ENCODE results near the gene PHF20.

DNA sequence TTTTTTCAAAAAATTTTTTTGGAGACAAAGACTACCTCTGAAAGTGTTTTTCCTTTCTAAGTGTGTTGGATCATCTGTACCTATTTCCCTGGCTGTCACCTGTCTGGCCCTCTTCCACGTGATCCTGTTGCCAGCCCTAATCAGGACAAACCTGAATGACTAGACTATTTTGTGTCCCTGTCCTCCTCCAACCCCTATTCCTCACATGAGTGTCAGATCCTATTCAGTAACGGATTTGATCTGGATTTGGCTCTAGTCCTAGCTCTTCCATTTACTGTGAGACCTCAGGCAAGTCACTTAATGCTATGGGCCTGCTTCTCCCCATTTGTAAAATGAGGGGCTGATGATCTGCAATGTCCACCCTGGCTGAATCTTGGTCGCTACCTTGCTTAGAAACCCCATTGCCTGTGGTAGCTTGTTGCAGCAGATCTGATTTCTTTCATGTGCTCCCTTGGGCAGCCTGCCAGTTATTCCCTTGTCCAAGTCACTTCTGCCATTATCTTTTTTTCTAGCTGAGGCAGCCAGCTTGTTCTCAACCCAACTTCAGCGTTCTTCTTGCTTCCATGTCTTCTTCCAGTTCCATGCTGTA, 4.8 kb downstream of the PHF20 start:
- TF ChIP-seq POLR2AphosphoS5 (IDR thresholded peaks at IDR 0.05; ENCODE audit: low read depth) (no peak), SPI1 (IDR thresholded peaks at IDR 0.05; ENCODE audit: borderline replicate concordance, low read depth) (no peak), GABPA (IDR thresholded peaks at IDR 0.05; ENCODE audit: low read depth) (no peak)
- TF ChIP-seq, protein P1, sequence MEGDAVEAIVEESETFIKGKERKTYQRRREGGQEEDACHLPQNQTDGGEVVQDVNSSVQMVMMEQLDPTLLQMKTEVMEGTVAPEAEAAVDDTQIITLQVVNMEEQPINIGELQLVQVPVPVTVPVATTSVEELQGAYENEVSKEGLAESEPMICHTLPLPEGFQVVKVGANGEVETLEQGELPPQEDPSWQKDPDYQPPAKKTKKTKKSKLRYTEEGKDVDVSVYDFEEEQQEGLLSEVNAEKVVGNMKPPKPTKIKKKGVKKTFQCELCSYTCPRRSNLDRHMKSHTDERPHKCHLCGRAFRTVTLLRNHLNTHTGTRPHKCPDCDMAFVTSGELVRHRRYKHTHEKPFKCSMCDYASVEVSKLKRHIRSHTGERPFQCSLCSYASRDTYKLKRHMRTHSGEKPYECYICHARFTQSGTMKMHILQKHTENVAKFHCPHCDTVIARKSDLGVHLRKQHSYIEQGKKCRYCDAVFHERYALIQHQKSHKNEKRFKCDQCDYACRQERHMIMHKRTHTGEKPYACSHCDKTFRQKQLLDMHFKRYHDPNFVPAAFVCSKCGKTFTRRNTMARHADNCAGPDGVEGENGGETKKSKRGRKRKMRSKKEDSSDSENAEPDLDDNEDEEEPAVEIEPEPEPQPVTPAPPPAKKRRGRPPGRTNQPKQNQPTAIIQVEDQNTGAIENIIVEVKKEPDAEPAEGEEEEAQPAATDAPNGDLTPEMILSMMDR (IDR thresholded peaks at IDR 0.05; ENCODE audit: insufficient read depth, low read length): no peak
- TF ChIP-seq, protein P2, sequence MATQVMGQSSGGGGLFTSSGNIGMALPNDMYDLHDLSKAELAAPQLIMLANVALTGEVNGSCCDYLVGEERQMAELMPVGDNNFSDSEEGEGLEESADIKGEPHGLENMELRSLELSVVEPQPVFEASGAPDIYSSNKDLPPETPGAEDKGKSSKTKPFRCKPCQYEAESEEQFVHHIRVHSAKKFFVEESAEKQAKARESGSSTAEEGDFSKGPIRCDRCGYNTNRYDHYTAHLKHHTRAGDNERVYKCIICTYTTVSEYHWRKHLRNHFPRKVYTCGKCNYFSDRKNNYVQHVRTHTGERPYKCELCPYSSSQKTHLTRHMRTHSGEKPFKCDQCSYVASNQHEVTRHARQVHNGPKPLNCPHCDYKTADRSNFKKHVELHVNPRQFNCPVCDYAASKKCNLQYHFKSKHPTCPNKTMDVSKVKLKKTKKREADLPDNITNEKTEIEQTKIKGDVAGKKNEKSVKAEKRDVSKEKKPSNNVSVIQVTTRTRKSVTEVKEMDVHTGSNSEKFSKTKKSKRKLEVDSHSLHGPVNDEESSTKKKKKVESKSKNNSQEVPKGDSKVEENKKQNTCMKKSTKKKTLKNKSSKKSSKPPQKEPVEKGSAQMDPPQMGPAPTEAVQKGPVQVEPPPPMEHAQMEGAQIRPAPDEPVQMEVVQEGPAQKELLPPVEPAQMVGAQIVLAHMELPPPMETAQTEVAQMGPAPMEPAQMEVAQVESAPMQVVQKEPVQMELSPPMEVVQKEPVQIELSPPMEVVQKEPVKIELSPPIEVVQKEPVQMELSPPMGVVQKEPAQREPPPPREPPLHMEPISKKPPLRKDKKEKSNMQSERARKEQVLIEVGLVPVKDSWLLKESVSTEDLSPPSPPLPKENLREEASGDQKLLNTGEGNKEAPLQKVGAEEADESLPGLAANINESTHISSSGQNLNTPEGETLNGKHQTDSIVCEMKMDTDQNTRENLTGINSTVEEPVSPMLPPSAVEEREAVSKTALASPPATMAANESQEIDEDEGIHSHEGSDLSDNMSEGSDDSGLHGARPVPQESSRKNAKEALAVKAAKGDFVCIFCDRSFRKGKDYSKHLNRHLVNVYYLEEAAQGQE (IDR thresholded peaks at IDR 0.05; ENCODE audit: insufficient replicate concordance, low read depth): no peak

Measured in HL-60 (cell line).